ENCODE measurements around the gene GPRC5C.

GPRC5C gene

DNA sequence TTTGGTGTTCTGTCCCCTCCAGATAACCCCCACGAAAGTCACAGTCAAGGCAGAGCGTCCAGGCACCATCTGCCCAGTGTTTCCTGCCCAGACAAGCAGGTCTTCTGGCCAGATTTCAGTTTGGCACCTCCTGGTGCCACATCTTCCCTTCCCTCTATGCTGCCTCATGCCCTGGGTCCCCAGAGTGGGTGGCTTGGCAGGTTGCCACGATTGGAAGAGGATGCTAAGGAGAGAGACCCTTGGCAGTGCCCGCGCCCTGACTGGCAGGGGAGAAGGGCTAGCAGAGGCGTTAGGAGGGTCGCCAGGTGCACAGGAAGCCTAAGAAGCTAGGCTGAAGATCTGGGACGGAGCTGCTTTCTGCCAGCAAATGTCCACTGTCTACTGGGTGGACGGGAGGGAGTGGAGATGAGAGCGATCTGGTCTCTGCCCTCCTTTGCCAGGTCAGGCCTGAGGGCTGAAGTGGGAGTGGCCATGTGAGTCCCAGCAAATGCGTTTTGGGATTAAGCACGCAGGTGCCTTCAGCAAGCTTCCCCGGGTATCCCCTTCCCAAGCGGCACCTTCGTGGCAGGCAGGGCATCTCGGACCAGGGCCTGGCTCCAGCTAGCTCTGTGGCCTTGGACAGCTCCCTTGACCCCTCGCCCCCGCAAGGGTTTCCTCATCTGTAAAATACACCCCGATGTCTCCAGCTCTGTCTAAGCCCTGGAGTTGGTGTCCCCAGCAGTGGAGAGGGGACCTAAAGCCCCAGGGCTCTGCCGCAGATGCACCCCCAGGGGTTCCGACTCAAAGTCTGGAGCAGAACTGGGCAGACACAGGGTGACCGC, 21.2 kb downstream of the GPRC5C start:
- no peak for ATAC-seq
- TF ChIP-seq CSDC2 (CRISPR knock-in tag; IDR thresholded peaks at IDR 0.05) (no peak), ARNTL (CRISPR knock-in tag; IDR thresholded peaks at IDR 0.05; ENCODE audit: borderline replicate concordance, low read depth) (no peak), CREB5 (CRISPR knock-in tag; IDR thresholded peaks at IDR 0.05; ENCODE audit: low read depth) (no peak), GLIS3 (CRISPR knock-in tag; IDR thresholded peaks at IDR 0.05) (no peak), TSHZ2 (CRISPR knock-in tag; IDR thresholded peaks at IDR 0.05) (no peak), ZFP3 (CRISPR knock-in tag; IDR thresholded peaks at IDR 0.05) (no peak), ZNF565 (CRISPR knock-in tag; conservative IDR thresholded peaks at IDR 0.05; ENCODE audit: low read depth) (no peak), SNAI2 (CRISPR knock-in tag; IDR thresholded peaks at IDR 0.05) (no peak), PPARA (CRISPR knock-in tag; IDR thresholded peaks at IDR 0.05; ENCODE audit: borderline replicate concordance) (no peak), ESRRG (CRISPR knock-in tag; IDR thresholded peaks at IDR 0.05) (no peak), RARB (CRISPR knock-in tag; IDR thresholded peaks at IDR 0.05) (no peak), BACH2 (CRISPR knock-in tag; IDR thresholded peaks at IDR 0.05; ENCODE audit: borderline replicate concordance) (no peak), ZNF70 (CRISPR knock-in tag; IDR thresholded peaks at IDR 0.05) (no peak), ZFP30 (CRISPR knock-in tag; IDR thresholded peaks at IDR 0.05) (no peak)
- TF ChIP-seq, protein P1, sequence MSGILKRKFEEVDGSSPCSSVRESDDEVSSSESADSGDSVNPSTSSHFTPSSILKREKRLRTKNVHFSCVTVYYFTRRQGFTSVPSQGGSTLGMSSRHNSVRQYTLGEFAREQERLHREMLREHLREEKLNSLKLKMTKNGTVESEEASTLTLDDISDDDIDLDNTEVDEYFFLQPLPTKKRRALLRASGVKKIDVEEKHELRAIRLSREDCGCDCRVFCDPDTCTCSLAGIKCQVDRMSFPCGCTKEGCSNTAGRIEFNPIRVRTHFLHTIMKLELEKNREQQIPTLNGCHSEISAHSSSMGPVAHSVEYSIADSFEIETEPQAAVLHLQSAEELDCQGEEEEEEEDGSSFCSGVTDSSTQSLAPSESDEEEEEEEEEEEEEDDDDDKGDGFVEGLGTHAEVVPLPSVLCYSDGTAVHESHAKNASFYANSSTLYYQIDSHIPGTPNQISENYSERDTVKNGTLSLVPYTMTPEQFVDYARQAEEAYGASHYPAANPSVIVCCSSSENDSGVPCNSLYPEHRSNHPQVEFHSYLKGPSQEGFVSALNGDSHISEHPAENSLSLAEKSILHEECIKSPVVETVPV (CRISPR knock-in tag; IDR thresholded peaks at IDR 0.05), result no peak

DNA sequence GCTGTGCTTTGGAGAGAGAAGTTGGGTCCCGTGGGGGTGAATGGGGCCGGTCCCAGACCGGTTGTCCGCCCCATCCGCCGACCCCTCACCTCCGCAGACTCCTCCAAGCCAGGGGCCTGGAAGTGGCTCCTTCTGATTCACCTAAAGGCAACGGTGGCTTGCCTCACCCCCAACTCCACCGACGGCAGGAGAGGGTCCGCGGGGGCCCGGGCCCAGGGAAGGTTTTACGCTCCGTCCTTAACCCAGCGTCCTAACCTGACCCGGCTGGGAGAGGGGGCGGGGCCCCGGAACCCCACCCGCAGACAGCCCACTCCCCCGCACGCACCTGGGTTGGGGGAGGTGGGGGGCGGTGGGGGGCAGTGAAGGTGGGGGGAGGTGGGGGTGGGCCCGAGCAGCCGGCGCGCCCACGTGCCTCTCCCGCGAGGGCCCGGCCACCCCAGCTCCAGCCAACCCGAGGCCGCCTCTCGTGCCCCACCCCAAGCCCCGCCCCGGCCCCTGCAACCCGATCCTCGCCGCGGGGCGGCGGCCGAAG, 21.8 kb downstream of the GPRC5C start:
- no peak; the same call in 1 of the 3 replicates for ATAC-seq
- TF ChIP-seq RARB (CRISPR knock-in tag; IDR thresholded peaks at IDR 0.05), result no peak
- TF ChIP-seq, protein P1 (CRISPR knock-in tag; IDR thresholded peaks at IDR 0.05), result no peak
- no peak for TF ChIP-seq SNAI2 (CRISPR knock-in tag; IDR thresholded peaks at IDR 0.05)
- TF ChIP-seq, protein P2, sequence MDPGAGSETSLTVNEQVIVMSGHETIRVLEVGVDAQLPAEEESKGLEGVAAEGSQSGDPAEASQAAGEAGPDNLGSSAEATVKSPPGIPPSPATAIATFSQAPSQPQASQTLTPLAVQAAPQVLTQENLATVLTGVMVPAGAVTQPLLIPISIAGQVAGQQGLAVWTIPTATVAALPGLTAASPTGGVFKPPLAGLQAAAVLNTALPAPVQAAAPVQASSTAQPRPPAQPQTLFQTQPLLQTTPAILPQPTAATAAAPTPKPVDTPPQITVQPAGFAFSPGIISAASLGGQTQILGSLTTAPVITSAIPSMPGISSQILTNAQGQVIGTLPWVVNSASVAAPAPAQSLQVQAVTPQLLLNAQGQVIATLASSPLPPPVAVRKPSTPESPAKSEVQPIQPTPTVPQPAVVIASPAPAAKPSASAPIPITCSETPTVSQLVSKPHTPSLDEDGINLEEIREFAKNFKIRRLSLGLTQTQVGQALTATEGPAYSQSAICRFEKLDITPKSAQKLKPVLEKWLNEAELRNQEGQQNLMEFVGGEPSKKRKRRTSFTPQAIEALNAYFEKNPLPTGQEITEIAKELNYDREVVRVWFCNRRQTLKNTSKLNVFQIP (CRISPR knock-in tag; IDR thresholded peaks at IDR 0.05; ENCODE audit: borderline replicate concordance, low read depth), result no peak

DNA sequence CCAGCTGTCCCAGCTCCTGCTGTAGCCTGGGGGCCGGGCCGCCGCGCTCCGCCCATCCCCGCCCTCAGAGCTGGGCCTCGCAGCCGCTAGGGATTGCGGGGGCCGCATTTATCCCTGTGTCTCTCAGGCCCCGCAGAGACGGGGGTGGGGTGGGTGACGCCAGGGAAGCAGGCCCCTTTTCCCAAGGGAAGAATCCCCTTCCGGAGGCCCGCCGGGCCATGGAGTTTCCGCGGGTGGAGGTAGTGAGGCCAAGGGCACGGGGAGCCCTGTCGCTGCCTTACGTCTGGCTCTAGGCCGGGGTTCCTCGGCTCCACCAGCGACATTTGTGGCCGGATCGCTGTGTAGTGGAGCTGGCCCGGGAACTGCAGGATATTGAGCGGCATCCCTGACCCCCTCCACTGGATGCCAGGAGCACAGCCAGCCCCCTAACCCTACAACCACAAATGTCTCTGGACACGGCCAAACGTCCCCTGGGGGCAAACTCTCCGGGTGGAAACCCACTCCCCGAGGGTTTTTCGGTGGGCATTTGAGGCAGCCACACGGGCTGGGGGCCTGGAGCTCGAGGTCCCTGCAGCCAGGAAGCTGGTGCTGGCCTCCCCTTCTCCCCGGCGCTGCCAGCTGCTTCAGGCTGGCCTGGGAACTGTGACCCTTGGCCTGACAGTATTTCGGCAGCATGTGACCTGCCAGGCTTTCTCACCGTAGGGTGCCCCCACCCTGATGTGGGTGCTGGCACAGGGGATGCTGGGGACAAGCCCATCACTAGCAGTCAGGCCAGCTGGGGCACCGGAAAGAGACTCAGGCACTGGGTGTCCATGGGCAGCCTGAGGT, 22.5 kb downstream of the GPRC5C start:
- peak; percentile 78 for ATAC-seq
- TF ChIP-seq, protein P1 (CRISPR knock-in tag; IDR thresholded peaks at IDR 0.05), result 0 out of 2 replicates have a peak, but pooled peaks have one; percentile 41
- 0 out of 2 replicates have a peak, but pooled peaks have one; percentile 20 for TF ChIP-seq ZFP3 (CRISPR knock-in tag; IDR thresholded peaks at IDR 0.05)
- TF ChIP-seq TSHZ2 (CRISPR knock-in tag; IDR thresholded peaks at IDR 0.05), result peak; percentile 75; the same call in 1 of the 2 replicates
- peak; percentile 59; the same call in 1 of the 2 replicates for TF ChIP-seq SNAI2 (CRISPR knock-in tag; IDR thresholded peaks at IDR 0.05)
- no peak for TF ChIP-seq GLIS3 (CRISPR knock-in tag; IDR thresholded peaks at IDR 0.05)
- no peak for TF ChIP-seq PATZ1 (CRISPR knock-in tag; IDR thresholded peaks at IDR 0.05; ENCODE audit: borderline replicate concordance)

Measured in SK-N-SH treated with all-trans-retinoic acid at 6 μM for 48 hours (cell line).